Measurements from ENCODE around the gene LRP1B.

DNA sequence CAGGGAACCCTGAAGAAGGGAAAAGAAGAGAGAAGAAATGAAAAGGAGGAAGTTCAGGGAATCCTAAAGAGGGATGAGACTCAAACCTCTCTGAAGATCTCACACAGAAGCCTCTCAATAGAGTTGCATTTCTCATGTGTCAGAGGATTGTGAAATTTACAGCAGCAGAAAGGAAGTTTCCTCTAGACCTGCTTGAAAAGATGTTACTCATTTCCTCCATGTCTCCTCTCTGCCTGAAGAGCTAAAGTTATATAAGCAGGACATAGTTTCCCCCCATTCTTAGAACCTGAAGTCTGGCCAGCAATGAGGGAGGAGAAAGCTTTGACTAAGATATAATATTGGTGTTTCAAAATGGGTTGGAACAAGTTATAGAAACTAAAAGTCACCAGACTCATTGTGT is 1155.6 kb downstream of the LRP1B start:
- TF ChIP-seq CTCF (IDR thresholded peaks at IDR 0.05): no peak
- TF ChIP-seq ZFX (IDR thresholded peaks at IDR 0.05; ENCODE audit: borderline replicate concordance): no peak
